ENCODE measurements around the gene CADM1. TPM values are rescaled to one million over a fixed set of nuclear protein-coding genes. Genes with fewer than 3 reads are reported as not detected.

The CADM1 gene
- total and polyA plus RNA-seq, 2 experiments from 2014 or later: 16.5 to 18.0 TPM

DNA sequence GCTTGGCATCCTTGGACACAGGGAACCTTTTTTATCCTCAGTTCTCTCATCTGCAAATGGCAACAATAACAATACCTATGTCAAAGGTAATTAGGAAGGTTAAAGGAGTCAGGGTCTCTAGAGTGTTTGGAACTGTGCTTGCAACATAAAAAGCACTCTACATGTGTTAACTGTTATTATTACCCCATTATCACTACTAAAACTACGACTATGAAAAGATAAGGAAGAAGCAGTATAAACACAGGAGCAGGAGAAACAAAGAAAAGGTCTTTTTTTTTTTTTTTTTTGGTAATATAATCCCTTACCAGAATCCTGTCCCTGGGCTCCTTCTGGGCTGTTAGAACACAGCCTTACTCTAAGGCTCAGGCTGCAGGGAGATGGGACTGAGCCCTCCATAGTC, 348.2 kb downstream of the CADM1 start (continued):
- TF ChIP-seq, protein P1, sequence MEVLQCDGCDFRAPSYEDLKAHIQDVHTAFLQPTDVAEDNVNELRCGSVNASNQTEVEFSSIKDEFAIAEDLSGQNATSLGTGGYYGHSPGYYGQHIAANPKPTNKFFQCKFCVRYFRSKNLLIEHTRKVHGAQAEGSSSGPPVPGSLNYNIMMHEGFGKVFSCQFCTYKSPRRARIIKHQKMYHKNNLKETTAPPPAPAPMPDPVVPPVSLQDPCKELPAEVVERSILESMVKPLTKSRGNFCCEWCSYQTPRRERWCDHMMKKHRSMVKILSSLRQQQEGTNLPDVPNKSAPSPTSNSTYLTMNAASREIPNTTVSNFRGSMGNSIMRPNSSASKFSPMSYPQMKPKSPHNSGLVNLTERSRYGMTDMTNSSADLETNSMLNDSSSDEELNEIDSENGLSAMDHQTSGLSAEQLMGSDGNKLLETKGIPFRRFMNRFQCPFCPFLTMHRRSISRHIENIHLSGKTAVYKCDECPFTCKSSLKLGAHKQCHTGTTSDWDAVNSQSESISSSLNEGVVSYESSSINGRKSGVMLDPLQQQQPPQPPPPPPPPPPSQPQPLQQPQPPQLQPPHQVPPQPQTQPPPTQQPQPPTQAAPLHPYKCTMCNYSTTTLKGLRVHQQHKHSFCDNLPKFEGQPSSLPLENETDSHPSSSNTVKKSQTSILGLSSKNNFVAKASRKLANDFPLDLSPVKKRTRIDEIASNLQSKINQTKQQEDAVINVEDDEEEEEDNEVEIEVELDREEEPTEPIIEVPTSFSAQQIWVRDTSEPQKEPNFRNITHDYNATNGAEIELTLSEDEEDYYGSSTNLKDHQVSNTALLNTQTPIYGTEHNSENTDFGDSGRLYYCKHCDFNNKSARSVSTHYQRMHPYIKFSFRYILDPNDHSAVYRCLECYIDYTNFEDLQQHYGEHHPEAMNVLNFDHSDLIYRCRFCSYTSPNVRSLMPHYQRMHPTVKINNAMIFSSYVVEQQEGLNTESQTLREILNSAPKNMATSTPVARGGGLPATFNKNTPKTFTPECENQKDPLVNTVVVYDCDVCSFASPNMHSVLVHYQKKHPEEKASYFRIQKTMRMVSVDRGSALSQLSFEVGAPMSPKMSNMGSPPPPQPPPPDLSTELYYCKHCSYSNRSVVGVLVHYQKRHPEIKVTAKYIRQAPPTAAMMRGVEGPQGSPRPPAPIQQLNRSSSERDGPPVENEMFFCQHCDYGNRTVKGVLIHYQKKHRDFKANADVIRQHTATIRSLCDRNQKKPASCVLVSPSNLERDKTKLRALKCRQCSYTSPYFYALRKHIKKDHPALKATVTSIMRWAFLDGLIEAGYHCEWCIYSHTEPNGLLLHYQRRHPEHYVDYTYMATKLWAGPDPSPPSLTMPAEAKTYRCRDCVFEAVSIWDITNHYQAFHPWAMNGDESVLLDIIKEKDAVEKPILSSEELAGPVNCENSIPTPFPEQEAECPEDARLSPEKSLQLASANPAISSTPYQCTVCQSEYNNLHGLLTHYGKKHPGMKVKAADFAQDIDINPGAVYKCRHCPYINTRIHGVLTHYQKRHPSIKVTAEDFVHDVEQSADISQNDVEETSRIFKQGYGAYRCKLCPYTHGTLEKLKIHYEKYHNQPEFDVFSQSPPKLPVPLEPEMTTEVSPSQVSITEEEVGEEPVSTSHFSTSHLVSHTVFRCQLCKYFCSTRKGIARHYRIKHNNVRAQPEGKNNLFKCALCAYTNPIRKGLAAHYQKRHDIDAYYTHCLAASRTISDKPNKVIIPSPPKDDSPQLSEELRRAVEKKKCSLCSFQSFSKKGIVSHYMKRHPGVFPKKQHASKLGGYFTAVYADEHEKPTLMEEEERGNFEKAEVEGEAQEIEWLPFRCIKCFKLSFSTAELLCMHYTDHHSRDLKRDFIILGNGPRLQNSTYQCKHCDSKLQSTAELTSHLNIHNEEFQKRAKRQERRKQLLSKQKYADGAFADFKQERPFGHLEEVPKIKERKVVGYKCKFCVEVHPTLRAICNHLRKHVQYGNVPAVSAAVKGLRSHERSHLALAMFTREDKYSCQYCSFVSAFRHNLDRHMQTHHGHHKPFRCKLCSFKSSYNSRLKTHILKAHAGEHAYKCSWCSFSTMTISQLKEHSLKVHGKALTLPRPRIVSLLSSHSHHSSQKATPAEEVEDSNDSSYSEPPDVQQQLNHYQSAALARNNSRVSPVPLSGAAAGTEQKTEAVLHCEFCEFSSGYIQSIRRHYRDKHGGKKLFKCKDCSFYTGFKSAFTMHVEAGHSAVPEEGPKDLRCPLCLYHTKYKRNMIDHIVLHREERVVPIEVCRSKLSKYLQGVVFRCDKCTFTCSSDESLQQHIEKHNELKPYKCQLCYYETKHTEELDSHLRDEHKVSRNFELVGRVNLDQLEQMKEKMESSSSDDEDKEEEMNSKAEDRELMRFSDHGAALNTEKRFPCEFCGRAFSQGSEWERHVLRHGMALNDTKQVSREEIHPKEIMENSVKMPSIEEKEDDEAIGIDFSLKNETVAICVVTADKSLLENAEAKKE (CRISPR knock-in tag; IDR thresholded peaks at IDR 0.05): no peak
- TF ChIP-seq JUNB (IDR thresholded peaks at IDR 0.05; ENCODE audit: unreplicated experiment): no peak
- no peak for TF ChIP-seq NANOG (IDR thresholded peaks at IDR 0.05; ENCODE audit: borderline replicate concordance)
- TF ChIP-seq, protein P2, sequence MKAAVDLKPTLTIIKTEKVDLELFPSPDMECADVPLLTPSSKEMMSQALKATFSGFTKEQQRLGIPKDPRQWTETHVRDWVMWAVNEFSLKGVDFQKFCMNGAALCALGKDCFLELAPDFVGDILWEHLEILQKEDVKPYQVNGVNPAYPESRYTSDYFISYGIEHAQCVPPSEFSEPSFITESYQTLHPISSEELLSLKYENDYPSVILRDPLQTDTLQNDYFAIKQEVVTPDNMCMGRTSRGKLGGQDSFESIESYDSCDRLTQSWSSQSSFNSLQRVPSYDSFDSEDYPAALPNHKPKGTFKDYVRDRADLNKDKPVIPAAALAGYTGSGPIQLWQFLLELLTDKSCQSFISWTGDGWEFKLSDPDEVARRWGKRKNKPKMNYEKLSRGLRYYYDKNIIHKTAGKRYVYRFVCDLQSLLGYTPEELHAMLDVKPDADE (IDR thresholded peaks at IDR 0.05): no peak
- TF ChIP-seq POLR2AphosphoS5 (IDR thresholded peaks at IDR 0.05; ENCODE audit: low read depth): no peak

DNA sequence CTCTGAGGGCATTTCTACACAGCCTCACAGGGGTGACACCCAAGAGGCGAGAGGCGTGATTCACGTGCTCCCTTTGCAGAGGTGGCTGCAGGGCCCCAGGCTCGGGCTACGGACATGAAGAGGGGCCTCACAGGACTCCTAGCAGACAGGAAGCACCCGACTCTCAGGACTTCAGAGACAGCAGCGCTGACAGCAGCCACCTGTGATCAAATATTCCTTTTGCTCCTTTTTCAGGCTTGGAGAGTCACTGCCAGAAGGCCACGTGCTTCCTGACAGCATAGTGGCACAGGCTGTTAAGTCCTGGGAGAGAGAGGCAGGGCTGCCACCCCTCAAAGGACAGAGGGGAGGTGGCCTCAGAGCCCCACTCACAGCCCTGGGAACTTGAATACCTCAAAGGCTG, 348.9 kb downstream of the CADM1 start:
- no peak overlapping the region for H3K27ac Mint-ChIP-seq
- H4K20me1 ChIP-seq (replicated peaks; ENCODE audit: insufficient read depth): no peaks in the 10 kb centered on the region
- H3K9me3 Mint-ChIP-seq: no peaks in the 10 kb centered on the region; the same call in 2 of the 3 replicates
- H3K27me3 Mint-ChIP-seq (ENCODE audit: insufficient read depth, low read depth, poor library complexity): peaks cover 1% of the 10 kb centered on the region
- H2AFZ ChIP-seq: no peak overlapping the region
- H3F3A ChIP-seq (replicated peaks; ENCODE audit: low read depth): no peaks in the 10 kb centered on the region
- H3K4me3 ChIP-seq: no peak overlapping the region
- H3K79me2 ChIP-seq (replicated peaks; ENCODE audit: insufficient read depth): no peaks in the 10 kb centered on the region
- H3K4me2 ChIP-seq: no peak overlapping the region
- DNase-seq (ENCODE audit: low spot score) (no peak), ATAC-seq (no peak)
- no peaks in the 10 kb centered on the region for H3K4me1 ChIP-seq (ENCODE audit: insufficient read depth)
- no peaks in the 10 kb centered on the region for H3K27me3 ChIP-seq (ENCODE audit: insufficient read depth)
- no peaks in the 10 kb centered on the region; the same call in 2 of the 3 replicates for H3K4me1 Mint-ChIP-seq
- no peak overlapping the region for H3K4me3 Mint-ChIP-seq
- H3K36me3 Mint-ChIP-seq (ENCODE audit: low read depth): no peaks in the 10 kb centered on the region
- no peak overlapping the region for H3K27ac ChIP-seq (ENCODE audit: low read depth)
- H3K36me3 ChIP-seq (ENCODE audit: insufficient read depth): no peaks in the 10 kb centered on the region
- no peaks in the 10 kb centered on the region for H3K9me2 ChIP-seq (ENCODE audit: insufficient read depth)
- TF ChIP-seq, protein P3, sequence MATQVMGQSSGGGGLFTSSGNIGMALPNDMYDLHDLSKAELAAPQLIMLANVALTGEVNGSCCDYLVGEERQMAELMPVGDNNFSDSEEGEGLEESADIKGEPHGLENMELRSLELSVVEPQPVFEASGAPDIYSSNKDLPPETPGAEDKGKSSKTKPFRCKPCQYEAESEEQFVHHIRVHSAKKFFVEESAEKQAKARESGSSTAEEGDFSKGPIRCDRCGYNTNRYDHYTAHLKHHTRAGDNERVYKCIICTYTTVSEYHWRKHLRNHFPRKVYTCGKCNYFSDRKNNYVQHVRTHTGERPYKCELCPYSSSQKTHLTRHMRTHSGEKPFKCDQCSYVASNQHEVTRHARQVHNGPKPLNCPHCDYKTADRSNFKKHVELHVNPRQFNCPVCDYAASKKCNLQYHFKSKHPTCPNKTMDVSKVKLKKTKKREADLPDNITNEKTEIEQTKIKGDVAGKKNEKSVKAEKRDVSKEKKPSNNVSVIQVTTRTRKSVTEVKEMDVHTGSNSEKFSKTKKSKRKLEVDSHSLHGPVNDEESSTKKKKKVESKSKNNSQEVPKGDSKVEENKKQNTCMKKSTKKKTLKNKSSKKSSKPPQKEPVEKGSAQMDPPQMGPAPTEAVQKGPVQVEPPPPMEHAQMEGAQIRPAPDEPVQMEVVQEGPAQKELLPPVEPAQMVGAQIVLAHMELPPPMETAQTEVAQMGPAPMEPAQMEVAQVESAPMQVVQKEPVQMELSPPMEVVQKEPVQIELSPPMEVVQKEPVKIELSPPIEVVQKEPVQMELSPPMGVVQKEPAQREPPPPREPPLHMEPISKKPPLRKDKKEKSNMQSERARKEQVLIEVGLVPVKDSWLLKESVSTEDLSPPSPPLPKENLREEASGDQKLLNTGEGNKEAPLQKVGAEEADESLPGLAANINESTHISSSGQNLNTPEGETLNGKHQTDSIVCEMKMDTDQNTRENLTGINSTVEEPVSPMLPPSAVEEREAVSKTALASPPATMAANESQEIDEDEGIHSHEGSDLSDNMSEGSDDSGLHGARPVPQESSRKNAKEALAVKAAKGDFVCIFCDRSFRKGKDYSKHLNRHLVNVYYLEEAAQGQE (IDR thresholded peaks at IDR 0.05; ENCODE audit: unreplicated experiment): no peak
- TF ChIP-seq ZNF331 (CRISPR knock-in tag; IDR thresholded peaks at IDR 0.05; ENCODE audit: low read depth) (no peak), EZH2 (IDR thresholded peaks at IDR 0.05; ENCODE audit: low read depth, unreplicated experiment) (no peak)
